Testis (tissue), 3 donors: ENCODE data around the gene MTF1. TPM values are rescaled to one million over a fixed set of nuclear protein-coding genes. Genes with fewer than 3 reads are reported as not detected.
A peak's percentile ranks its signal among the peaks of the same experiment; 100 is the strongest.

ENCODE experiments used
- DNase-seq: peaks from one replicate; pipeline ENCODE4 v3.0.0-alpha.2; 2019
- H3K27ac ChIP-seq, 2 donors: fragments of 200-600 bp; sonication (generic); one replicate each; pipeline ENCODE4 v1.5.1; 2019
- H3K27me3 ChIP-seq: fragments of 200-600 bp; sonication (generic); one replicate; pipeline ENCODE4 v1.5.1; 2019
- H3K36me3 ChIP-seq: fragments of 200-600 bp; sonication (generic); one replicate; pipeline ENCODE4 v1.5.1; 2017; ENCODE audit warnings: low read depth; ENCODE audit errors: missing control alignments
- H3K4me1 ChIP-seq: fragments of 200-600 bp; sonication (generic); one replicate; pipeline ENCODE4 v1.5.1; 2019
- H3K4me3 ChIP-seq, 2 donors: fragments of 200-600 bp; sonication (generic); one replicate each; pipeline ENCODE4 v1.5.1; 2017 to 2019
- H3K9me3 ChIP-seq: fragments of 200-600 bp; sonication (generic); one replicate; pipeline ENCODE4 v1.5.1; 2017
- CTCF ChIP-seq, 3 experiments: fragments of 450-650 bp in 2 of 3; fragments of 200-600 bp in 1 of 3; sonication (generic) in 1 of 3; IDR thresholded peaks; one replicate each; pipeline ENCODE4 v1.5.1; 2016 to 2019; ENCODE audit warnings: antibody characterized with exemption in 3 of 3, mild to moderate bottlenecking in 2 of 3, moderate library complexity in 1 of 3
- POLR2A ChIP-seq: fragments of 450-650 bp; IDR thresholded peaks from one replicate; pipeline ENCODE4 v1.6.1; 2017; ENCODE audit warnings: antibody characterized with exemption, mild to moderate bottlenecking, moderate library complexity
- WGBS, 2 donors: methylation state at CpG; one replicate each; pipeline ENCODE4 v1.1.5; 2018; 5-methylcytosine and 5-hydroxymethylcytosine counted together
- intact Hi-C: fragments of 100-400 bp; cut with DNase I; formaldehyde crosslinking; loops from one replicate; pipeline ENCODE4 v1.15.1; 2023; ENCODE audit warnings: low total_unique reads
- polyA plus RNA-seq: library from polyadenylated mRNA; stranded (reverse); fragments of 350-450 nt; fragmentation: Illumina TruSeq; extraction: RNeasy Lipid Tissue Mini Kit (QIAGEN cat#74804); gene quantifications from one replicate; pipeline ENCODE4 v1.2.3, GENCODE V29; 2014; ENCODE audit warnings: low read depth, low replicate concordance; ENCODE audit not compliant: insufficient read depth
- total RNA-seq, 2 donors: library from RNA; depleted of rRNA; stranded (reverse); fragments of >200 nt; gene quantifications; one replicate each; pipeline ENCODE4 v1.2.3, GENCODE V29; 2016

Gene MTF1
- total and polyA plus RNA-seq, 3 donors from 2014 or later: 12.8 to 35.9 (median 16.8) TPM

- 47 to 49% methylated on average over 4 of the region's 4 CpGs for WGBS, 2 donors
- Histone ChIP-seq H3K27ac (no peak overlapping the region), H3K27me3 (no peaks in the 10 kb centered on the region), H3K36me3 (no peaks in the 10 kb centered on the region), H3K4me3 (no peak overlapping the region), H3K4me1 (no peaks in the 10 kb centered on the region), H3K9me3 (no peaks in the 10 kb centered on the region)
- no peak for DNase-seq
- intact Hi-C loops: no loop called here
- TF ChIP-seq CTCF (IDR thresholded peaks at IDR 0.05) (peak in 1 of 3 experiments; percentile 28), POLR2A (no peak)
Measured at GRCh38 chr1:37890378-37891014, 31.1 kb upstream of the MTF1 start.

GRCh38 chr1:37888022-37888700 is 28.8 kb upstream of the MTF1 start:
- WGBS, 2 donors: 74 to 88% methylated on average over 6 of the region's 6 CpGs
- DNase-seq: no peak
- intact Hi-C loops: no loop called here
- no peak for TF ChIP-seq POLR2A
- H3K4me3 ChIP-seq: no peak overlapping the region
- no peaks in the 10 kb centered on the region for H3K36me3 ChIP-seq
- H3K27ac ChIP-seq: no peak overlapping the region
- H3K27me3 ChIP-seq: no peaks in the 10 kb centered on the region
- H3K9me3 ChIP-seq: no peaks in the 10 kb centered on the region
- H3K4me1 ChIP-seq: no peaks in the 10 kb centered on the region

GRCh38 chr1:37884145-37884544 is 24.8 kb upstream of the MTF1 start:
- no peak for TF ChIP-seq CTCF (IDR thresholded peaks at IDR 0.05)
- TF ChIP-seq POLR2A: no peak
- 95 to 96% methylated on average over 3 of the region's 3 CpGs for WGBS, 2 donors
- Histone ChIP-seq H3K27me3 (no peaks in the 10 kb centered on the region), H3K4me3 (no peak overlapping the region), H3K36me3 (no peaks in the 10 kb centered on the region), H3K9me3 (no peaks in the 10 kb centered on the region), H3K27ac (no peak overlapping the region), H3K4me1 (no peaks in the 10 kb centered on the region)
- intact Hi-C loops: no loop called here
- DNase-seq: no peak

GRCh38 chr1:37883671-37884070 is 24.3 kb upstream of the MTF1 start:
- intact Hi-C loops: no loop called here
- Histone ChIP-seq H3K27me3 (no peaks in the 10 kb centered on the region), H3K9me3 (no peaks in the 10 kb centered on the region), H3K36me3 (no peaks in the 10 kb centered on the region), H3K4me1 (no peaks in the 10 kb centered on the region), H3K4me3 (no peak overlapping the region), H3K27ac (no peak overlapping the region)
- TF ChIP-seq POLR2A: no peak
- TF ChIP-seq CTCF (IDR thresholded peaks at IDR 0.05): no peak
- DNase-seq: no peak
- WGBS, 2 donors: 80 to 85% methylated on average over 5 of the region's 5 CpGs

GRCh38 chr1:37879865-37880264 is 20.5 kb upstream of the MTF1 start:
- intact Hi-C loops: no loop called here
- no peaks in the 10 kb centered on the region for H3K27me3 ChIP-seq
- H3K4me3 ChIP-seq: no peak overlapping the region
- no peak for DNase-seq
- no peak overlapping the region for H3K27ac ChIP-seq
- WGBS, 2 donors: 87 to 95% methylated on average over 4 of the region's 4 CpGs
- no peaks in the 10 kb centered on the region for H3K36me3 ChIP-seq
- TF ChIP-seq CTCF (IDR thresholded peaks at IDR 0.05) (no peak), POLR2A (no peak)
- H3K4me1 ChIP-seq: no peaks in the 10 kb centered on the region
- no peaks in the 10 kb centered on the region for H3K9me3 ChIP-seq
